GM18873 (cell line): ENCODE results near the gene FRMD5.

Source experiments
- ATAC-seq: cut with Tn5 transposase; IDR thresholded peaks from one replicate; pipeline ENCODE4 v1.9.1; 2021; ENCODE audit warnings: mild to moderate bottlenecking, moderate library complexity, moderate number of reproducible peaks; ENCODE audit not compliant: unreplicated experiment, low FRiP score

FRMD5 gene

GRCh38 chr15:43939070-43939469, 256.0 kb downstream of the FRMD5 start:
- ATAC-seq: no peak

DNA sequence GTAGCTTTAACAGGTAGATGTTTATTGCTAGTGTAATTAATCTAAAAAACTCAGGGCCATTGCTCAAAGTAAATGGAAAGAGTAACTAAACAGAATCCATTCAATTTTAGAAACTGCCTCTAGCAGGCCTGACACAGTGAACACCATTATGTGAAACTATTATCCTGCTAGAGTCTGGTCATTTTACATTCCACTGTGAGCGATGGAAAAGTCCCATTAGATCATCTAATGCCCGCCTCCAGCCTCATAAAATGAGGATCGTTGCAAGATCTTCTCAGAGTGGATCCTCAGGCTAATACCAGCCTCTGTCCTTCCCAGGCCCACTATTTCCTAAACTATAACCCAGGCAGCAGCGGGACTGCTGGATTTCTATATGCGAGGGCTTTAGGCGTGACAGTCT, 260.6 kb downstream of the FRMD5 start:
- ATAC-seq: no peak

GRCh38 chr15:43932907-43933306, 262.2 kb downstream of the FRMD5 start:
- no peak for ATAC-seq

DNA sequence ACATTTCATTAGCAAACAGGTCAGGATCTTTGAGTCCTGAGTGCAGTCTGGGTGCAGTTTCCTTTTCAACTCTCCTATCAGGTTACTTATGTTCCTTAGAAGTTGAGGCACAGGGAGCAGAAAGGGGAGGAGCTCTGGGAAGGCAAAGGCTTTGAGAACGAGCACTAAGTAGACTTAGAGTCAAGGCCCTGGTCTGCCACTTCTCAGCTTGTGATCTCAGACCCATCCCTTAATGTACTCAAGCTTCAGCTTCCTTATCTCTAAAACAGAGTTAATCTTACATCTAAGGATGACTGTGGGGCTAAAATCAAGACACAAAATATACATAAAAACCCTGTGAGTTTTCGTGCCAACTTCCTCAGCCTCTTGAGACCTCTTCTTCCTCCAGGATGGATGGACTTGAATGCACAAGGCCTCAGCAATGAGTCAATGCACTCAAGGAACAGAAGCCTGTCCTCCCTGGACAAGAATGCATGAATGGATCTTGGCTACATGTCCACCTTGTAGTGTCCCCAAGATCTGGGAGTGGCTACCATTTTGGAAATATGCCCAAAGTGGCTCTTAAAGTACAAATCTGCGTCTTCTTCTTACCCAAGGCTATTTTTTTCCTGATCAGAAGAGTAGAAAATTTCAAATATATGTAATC, 263.2 kb downstream of the FRMD5 start:
- ATAC-seq: no peak

DNA sequence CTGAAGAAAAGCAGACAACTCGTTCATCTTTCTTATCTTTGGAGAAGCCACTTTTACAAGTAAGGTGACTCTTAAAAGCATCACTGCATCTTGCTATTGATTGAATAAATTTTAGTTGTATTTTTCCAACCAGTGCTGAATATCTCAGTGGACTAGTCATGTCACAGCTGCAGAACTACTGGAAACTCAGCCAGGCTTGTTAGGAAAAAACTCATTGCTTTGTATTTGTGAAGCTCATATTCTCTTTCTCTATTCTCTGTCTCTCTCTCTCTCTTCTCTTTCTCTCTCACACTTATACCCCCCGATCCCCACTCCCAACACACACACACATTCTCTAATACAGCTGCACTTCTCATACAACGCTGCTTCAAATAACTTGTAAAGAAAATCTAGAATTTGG, 264.0 kb downstream of the FRMD5 start:
- no peak for ATAC-seq

DNA sequence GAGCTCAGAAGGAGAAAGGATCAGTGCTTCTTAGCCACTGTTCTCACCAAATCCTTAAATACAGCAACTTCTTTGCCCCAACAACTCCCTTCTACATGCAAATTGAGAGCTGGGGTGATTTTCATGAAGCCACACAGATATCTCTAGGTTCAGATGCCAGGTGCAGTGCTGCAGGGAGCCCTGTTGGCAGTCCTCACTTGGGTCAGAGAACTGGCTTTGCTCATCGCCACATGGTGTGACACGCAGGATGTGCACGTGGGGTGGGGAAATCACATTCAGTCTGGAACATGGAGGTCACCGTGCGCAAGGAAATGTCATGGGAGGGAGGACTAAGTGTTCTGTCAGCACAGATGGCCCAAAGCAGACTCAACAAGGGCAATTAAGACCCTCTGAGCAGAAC, 264.5 kb downstream of the FRMD5 start:
- ATAC-seq: no peak

DNA sequence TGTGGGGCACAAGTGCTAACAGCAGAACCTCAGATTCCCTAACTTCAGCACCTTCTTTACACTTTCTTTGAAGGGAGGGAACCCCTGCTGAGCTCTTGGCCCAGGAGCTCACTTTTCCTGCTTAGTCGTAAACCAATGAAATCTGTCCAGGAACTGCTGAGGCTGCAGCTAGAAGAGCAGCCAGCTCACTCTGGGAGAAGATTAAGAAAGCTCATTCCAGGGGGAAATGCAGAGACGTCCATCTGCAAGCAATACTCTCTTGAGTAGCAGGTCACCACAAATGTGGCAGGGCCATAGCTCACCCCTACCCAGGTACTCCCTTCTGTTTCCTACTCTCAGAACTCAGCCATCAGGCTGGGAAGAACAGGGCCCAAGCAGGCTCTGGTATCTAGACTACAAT, 265.0 kb downstream of the FRMD5 start:
- no peak for ATAC-seq

- ATAC-seq: no peak
Measured at GRCh38 chr15:43928152-43928551, 266.9 kb downstream of the FRMD5 start.

DNA sequence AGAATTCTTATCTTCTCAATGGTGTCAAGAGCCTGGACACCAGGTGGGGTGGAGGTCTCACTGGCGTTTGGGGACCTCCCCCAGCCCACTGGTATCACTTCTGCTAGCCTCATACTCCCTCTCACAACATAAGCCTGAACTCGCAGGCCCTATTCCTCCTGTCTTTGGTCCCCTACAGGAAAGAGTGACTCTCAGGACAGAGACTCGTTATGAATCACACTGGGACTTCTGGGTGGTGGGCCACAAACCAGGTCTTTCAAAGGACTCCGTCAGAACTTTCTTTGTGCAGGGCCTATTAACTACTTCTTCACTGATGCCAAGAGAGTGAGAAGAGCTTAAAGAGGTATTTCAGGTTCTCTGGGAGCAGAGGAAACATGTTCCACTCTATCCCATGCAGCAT, 267.9 kb downstream of the FRMD5 start:
- ATAC-seq: no peak

DNA sequence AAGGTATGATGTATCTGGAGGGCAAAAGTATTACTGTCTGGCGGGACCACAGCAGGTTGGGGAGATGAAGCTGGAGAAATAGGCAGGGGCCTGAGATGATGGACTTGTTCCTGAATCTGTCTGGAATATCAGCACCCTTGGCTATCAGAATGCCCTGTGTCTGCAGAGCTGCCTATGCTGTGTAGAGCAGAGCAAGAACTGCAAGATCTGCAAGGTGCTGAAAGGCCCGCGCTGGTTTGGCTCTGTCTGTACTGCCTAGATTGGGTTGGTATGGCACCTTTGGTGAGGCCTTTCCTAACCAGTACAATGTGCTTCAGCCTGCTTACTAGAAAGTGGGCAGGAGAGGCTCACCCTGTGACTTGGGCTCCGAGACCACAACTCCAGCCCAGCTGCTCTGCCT, 271.5 kb downstream of the FRMD5 start:
- no peak for ATAC-seq

- ATAC-seq: no peak
Measured at GRCh38 chr15:43922021-43922420, 273.1 kb downstream of the FRMD5 start.

DNA sequence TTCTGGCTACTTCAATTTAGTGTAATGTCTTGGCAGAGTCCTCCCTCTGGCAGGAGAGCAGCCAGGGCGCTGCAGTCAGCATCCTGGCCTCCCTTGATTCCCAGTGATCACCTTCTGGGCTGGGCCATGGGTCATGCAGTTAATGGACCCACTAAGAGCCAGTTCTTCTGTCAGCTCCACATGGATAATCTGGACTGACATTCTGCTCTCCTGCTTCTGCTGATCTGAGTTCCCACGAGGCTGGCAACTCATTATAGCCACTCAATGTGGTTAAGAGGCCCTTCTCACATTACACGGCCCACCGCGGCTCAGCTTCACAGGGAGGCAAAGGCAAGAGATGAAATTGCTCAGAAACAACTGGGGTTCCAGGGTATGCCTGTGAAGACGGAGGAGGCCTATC, 274.3 kb downstream of the FRMD5 start:
- no peak for ATAC-seq

- ATAC-seq: no peak
Measured at GRCh38 chr15:43920254-43920600, 274.8 kb downstream of the FRMD5 start.

DNA sequence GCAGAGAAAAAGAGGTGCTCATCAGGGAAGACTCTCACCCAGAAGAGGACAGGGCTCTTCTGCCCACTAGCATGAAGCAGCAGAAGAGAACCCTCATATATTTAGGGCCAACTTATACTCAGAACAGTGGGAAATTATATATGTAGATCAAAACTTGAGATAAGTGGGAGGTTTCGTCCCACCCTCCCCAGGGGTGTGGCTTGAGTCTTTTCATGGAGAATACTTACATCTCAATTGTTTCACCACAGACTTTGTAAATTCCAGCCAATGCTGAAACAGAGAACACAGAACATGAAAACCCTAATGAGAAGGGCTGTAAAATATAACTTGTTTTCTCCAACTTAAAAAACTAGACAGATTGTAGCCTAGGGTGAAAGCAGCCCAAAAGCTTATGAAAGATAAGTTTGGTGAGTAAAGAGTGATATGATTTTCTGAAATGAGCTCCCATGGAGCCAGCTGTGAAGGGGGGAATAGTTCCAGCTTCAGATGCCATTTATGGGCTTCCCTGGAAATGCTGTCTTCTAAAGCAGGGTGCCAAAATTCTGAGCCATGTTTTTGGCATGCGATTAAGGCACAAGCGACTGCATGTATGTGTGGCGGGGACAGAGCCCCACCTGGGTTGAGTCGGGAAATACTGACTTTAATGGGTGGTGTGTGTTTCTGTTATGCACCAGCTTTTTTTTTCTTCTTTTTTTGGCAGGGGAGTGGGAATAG, 275.4 kb downstream of the FRMD5 start:
- no peak for ATAC-seq

DNA sequence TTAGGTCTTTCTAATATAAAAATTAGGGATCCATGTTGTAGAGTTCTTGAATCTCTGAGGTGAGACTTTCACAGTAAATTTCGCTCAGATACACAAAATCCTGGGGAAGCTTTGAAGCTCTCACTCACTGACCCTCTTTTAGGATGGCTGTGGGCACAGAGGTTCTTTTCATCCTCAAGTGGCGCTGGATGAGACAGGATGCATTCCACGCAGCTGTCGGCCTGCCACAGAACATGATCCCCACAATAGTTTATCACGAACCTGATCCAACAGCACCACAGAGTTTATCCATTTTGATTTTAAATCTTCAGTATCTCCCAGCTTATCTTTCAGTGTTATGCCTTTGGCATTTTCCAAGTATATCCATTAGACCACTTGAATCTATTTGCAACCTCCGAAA, 276.4 kb downstream of the FRMD5 start:
- ATAC-seq: no peak

DNA sequence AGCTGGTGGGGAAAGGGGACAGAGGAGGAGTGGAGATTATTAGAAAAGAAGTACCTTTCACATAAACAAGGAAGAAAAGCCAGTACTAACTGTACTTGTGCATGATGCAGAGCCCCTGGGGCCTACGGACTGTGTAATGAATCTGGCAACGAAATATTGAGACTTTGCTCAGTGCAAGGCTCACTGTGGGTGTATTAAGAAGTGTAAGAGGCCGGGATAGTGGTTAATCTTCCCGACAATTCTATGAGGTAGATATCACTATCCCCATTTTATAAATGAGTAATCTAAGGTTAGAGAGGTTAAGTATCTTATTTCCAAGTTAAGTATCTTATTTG, 278.8 kb downstream of the FRMD5 start:
- ATAC-seq: no peak

- ATAC-seq: no peak
Measured at GRCh38 chr15:43915631-43916325, 279.3 kb downstream of the FRMD5 start.

- no peak for ATAC-seq
Measured at GRCh38 chr15:43913941-43914340, 281.1 kb downstream of the FRMD5 start.

GRCh38 chr15:43913026-43913780, 281.9 kb downstream of the FRMD5 start:
- ATAC-seq: no peak

GRCh38 chr15:43912208-43912607, 282.9 kb downstream of the FRMD5 start:
- ATAC-seq: no peak

DNA sequence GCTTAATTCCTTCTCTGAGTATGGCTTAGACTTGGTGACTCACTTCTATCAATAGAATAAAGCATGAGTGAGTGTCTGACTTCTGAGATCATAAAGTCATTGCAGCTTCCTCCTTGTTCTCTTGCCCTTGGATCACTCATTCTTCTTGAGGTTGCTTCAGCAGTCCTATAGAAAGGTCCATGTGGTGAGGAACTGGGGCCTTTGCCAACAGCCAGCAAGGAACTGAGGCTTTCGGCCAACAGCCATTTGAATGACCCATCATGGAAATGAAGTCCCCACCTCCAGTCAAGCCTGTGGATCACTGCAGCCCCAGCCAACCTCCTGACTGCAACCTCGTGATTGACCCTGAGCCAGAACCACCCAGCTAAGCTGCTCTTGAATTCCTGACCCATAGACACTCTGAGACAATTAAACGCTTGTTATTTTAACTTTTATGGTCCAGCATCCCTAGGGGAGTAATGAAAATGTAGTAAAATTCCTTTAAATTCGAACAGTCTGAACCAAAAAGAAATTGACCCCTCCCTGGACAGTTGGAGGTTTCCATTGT, 283.8 kb downstream of the FRMD5 start:
- no peak for ATAC-seq
